Measurements from ENCODE around the gene LRTM2.

- TF ChIP-seq CTCF (IDR thresholded peaks at IDR 0.05) (no peak), POLR2A (IDR thresholded peaks at IDR 0.05) (no peak), POLR2AphosphoS5 (IDR thresholded peaks at IDR 0.05) (no peak)
Observed at GRCh38 chr12:1811948-1812291, 8.4 kb upstream of the LRTM2 start.
